Neural cell (in vitro differentiated cells): ENCODE results near the gene LRP1.

Experiments used
- CTCF ChIP-seq: fragments of 450-650 bp; IDR thresholded peaks from 2 replicates; pipeline ENCODE4 v1.5.1; 2014; ENCODE audit warnings: antibody characterized with exemption, mild to moderate bottlenecking, moderate library complexity; ENCODE audit not compliant: poor library complexity, severe bottlenecking
- EZH2 ChIP-seq: fragments of 200-600, 300-800 bp; shearing (Covaris generic), sonication (generic); IDR thresholded peaks from 2 replicates; pipeline ENCODE4 v1.6.1; 2014; ENCODE audit warnings: antibody characterized with exemption, low read length, borderline replicate concordance, mild to moderate bottlenecking; ENCODE audit not compliant: insufficient read depth, poor library complexity, severe bottlenecking
- POLR2AphosphoS5 ChIP-seq: IDR thresholded peaks from 2 replicates; pipeline ENCODE4 v1.6.1; 2012
- SMC3 ChIP-seq: fragments of 450-650 bp; conservative IDR thresholded peaks from 2 replicates; pipeline ENCODE4 v1.6.1; 2014; ENCODE audit warnings: antibody characterized with exemption, mild to moderate bottlenecking, moderate library complexity; ENCODE audit not compliant: poor library complexity

GRCh38 chr12:57098546-57098945 lies 29.7 kb upstream of the LRP1 start:
- TF ChIP-seq SMC3 (no peak), POLR2AphosphoS5 (no peak), CTCF (no peak), EZH2 (no peak)
